Keratinocyte (primary cell): ENCODE measurements around the gene AK2. TPM values are rescaled to one million over a fixed set of nuclear protein-coding genes. Genes with fewer than 3 reads are reported as not detected.
"Not testable (repeated sequence)": the region's sequence is repeated elsewhere in the genome, so short reads cannot be mapped to it uniquely, and the experiment has no call there.

ENCODE experiments used
- DNase-seq: peaks from one replicate; pipeline ENCODE4 v3.0.0-alpha.2; 2011; ENCODE audit warnings: low read depth, missing footprints, low spot score
- FAIRE-seq: peaks from 2 replicates; lab custom pipeline; 2011; peaks lifted over from hg19 to GRCh38; lab: Jason Lieb, UNC
- H2AFZ ChIP-seq: 2 replicates; pipeline ENCODE4 v1.6.0; 2012; ENCODE audit warnings: low read length, control low read depth, inconsistent platforms; ENCODE audit not compliant: control insufficient read depth
- H3K27ac ChIP-seq: 2 replicates; pipeline ENCODE4 v1.5.1; 2011; ENCODE audit warnings: low read length; ENCODE audit not compliant: control insufficient read depth, insufficient read depth
- H3K27me3 ChIP-seq: 3 replicates; pipeline ENCODE4 v1.6.0; 2011; ENCODE audit warnings: low read length; ENCODE audit not compliant: control insufficient read depth, insufficient read depth; ENCODE audit errors: extremely low read depth
- H3K36me3 ChIP-seq, 2 experiments: 2 replicates in 1 of 2; 3 replicates in 1 of 2; pipeline ENCODE4 v1.5.1; 2011; ENCODE audit warnings: low read length in 2 of 2, mild to moderate bottlenecking in 1 of 2; ENCODE audit not compliant: control insufficient read depth in 2 of 2, insufficient read depth in 2 of 2; ENCODE audit errors: extremely low read depth in 1 of 2
- H3K4me1 ChIP-seq: 3 replicates; pipeline ENCODE4 v1.5.1; 2011; ENCODE audit warnings: low read length; ENCODE audit not compliant: control insufficient read depth, insufficient read depth; ENCODE audit errors: extremely low read depth
- H3K4me2 ChIP-seq: 3 replicates; pipeline ENCODE4 v1.6.0; 2011; ENCODE audit warnings: low read depth, low read length; ENCODE audit not compliant: control insufficient read depth, insufficient read depth; ENCODE audit errors: extremely low read depth
- H3K4me3 ChIP-seq, 3 experiments: fragments of 200-600 bp in 1 of 3; sonication (generic) in 1 of 3; 2 replicates in 2 of 3; 3 replicates in 1 of 3; pipeline ENCODE4 v1.5.1; 2011 to 2016; ENCODE audit warnings: low read length in 3 of 3, mild to moderate bottlenecking in 3 of 3, control low read depth in 2 of 3, inconsistent platforms in 1 of 3, low read depth in 1 of 3, mixed read lengths in 1 of 3, mixed run types in 1 of 3, moderate library complexity in 1 of 3; ENCODE audit not compliant: control insufficient read depth in 2 of 3, insufficient read depth in 2 of 3; ENCODE audit errors: extremely low read depth in 1 of 3
- H3K79me2 ChIP-seq: 2 replicates; pipeline ENCODE4 v1.6.0; 2012; ENCODE audit warnings: low read length; ENCODE audit not compliant: control insufficient read depth, insufficient read depth
- H3K9ac ChIP-seq: 3 replicates; pipeline ENCODE4 v1.6.0; 2011; ENCODE audit warnings: low read length; ENCODE audit not compliant: control insufficient read depth, insufficient read depth; ENCODE audit errors: extremely low read depth
- H3K9me1 ChIP-seq: 3 replicates; pipeline ENCODE4 v1.6.0; 2011; ENCODE audit warnings: low read length; ENCODE audit not compliant: control insufficient read depth, insufficient read depth; ENCODE audit errors: extremely low read depth
- H3K9me3 ChIP-seq: 2 replicates; pipeline ENCODE4 v1.5.1; 2012; ENCODE audit warnings: low read depth, low read length; ENCODE audit not compliant: control insufficient read depth
- H4K20me1 ChIP-seq: 3 replicates; pipeline ENCODE4 v1.6.0; 2011; ENCODE audit warnings: low read length; ENCODE audit not compliant: control insufficient read depth, insufficient read depth; ENCODE audit errors: extremely low read depth
- EZH2 ChIP-seq: IDR thresholded peaks from one replicate; pipeline ENCODE4 v1.6.1; 2012; ENCODE audit warnings: inconsistent platforms, mild to moderate bottlenecking, low read length, moderate library complexity
- dilution Hi-C: fragments of 300-500 bp; cut with MboI; formaldehyde crosslinking; loops from one replicate; pipeline ENCODE4 v1.7.0; 2020; ENCODE audit warnings: low sequenced_read_pairs; ENCODE audit not compliant: extremely low pct_ligation_motif_present
- polyA plus RNA-seq, 5 experiments: library from polyadenylated mRNA; depleted of rRNA in 3 of 5; stranded (reverse) in 3 of 5; stranded (forward) in 1 of 5; unstranded in 1 of 5; fragments of >200 nt; gene quantifications; 1 replicate in 1 of 5; 2 replicates in 3 of 5; 3 replicates in 1 of 5; pipeline versions ENCODE4 v1.2.1 to v1.2.3, GENCODE V29; 2011 to 2012; ENCODE audit warnings: missing spikeins in 2 of 5, low read depth in 1 of 5, low replicate concordance in 1 of 5
- TF ChIP-seq, protein P1 (sequence below), 3 experiments: IDR thresholded peaks in 1 of 3; conservative IDR thresholded peaks in 1 of 3; optimal IDR thresholded peaks in 1 of 3; 2 replicates in 2 of 3; 3 replicates in 1 of 3; pipeline versions ENCODE3 to v1.5.1; 2011; ENCODE audit warnings: low read length in 3 of 3, mild to moderate bottlenecking in 3 of 3, moderate library complexity in 2 of 3, control low read depth in 1 of 3, inconsistent platforms in 1 of 3; ENCODE audit not compliant: insufficient read depth in 2 of 3; ENCODE audit errors: extremely low read depth in 1 of 3

Gene AK2
- polyA plus RNA-seq, 1 donor (not counting 4 experiments of a cell fraction or from before 2014, with no cell fraction given), result 258 TPM

DNA sequence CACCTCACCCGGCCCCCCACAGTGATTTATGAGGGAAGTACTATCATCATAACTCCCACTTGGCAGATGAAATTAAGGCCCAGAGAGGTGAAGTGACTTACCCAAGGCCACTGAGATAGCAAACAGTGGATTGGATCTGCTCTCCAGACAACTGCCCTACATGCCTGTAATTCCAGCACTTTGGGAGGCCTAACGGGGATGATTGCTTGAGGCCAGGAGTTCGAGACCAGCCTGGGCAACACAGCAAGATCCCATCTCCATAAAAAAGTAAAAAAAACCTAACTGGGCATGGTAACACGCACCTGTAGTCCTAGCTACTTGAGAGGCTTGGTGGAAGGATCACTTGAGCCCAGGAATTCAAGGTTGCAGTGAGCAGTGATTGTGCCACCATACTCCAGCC is 57.8 kb downstream of the AK2 start:
- H3K4me1 ChIP-seq, result peaks cover 16% of the 10 kb centered on the region
- no peaks in the 10 kb centered on the region for H4K20me1 ChIP-seq
- no peaks in the 10 kb centered on the region for H3K79me2 ChIP-seq
- no peaks in the 10 kb centered on the region for H3K9me1 ChIP-seq
- FAIRE-seq (no peak), DNase-seq (no peak)
- H3K9ac ChIP-seq, result no peak overlapping the region
- no peak overlapping the region for H3K4me3 ChIP-seq
- dilution Hi-C loops, result no loop called here
- no peaks in the 10 kb centered on the region for H3K36me3 ChIP-seq
- no peak overlapping the region for H3K4me2 ChIP-seq
- no peak overlapping the region for H3K27ac ChIP-seq
- H3K27me3 ChIP-seq, result no peaks in the 10 kb centered on the region
- no peak overlapping the region for H2AFZ ChIP-seq
- H3K9me3 ChIP-seq, result no peaks in the 10 kb centered on the region
- no peak for TF ChIP-seq EZH2
- TF ChIP-seq, protein P1, sequence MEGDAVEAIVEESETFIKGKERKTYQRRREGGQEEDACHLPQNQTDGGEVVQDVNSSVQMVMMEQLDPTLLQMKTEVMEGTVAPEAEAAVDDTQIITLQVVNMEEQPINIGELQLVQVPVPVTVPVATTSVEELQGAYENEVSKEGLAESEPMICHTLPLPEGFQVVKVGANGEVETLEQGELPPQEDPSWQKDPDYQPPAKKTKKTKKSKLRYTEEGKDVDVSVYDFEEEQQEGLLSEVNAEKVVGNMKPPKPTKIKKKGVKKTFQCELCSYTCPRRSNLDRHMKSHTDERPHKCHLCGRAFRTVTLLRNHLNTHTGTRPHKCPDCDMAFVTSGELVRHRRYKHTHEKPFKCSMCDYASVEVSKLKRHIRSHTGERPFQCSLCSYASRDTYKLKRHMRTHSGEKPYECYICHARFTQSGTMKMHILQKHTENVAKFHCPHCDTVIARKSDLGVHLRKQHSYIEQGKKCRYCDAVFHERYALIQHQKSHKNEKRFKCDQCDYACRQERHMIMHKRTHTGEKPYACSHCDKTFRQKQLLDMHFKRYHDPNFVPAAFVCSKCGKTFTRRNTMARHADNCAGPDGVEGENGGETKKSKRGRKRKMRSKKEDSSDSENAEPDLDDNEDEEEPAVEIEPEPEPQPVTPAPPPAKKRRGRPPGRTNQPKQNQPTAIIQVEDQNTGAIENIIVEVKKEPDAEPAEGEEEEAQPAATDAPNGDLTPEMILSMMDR (optimal IDR thresholded peaks at IDR 0.05 in 1 of 3, IDR thresholded peaks at IDR 0.05 in 1 of 3, conservative IDR thresholded peaks at IDR 0.05 in 1 of 3; ENCODE audit: extremely low read depth in 1 of 3, insufficient read depth in 2 of 3, low read length in 3 of 3), result no peak

DNA sequence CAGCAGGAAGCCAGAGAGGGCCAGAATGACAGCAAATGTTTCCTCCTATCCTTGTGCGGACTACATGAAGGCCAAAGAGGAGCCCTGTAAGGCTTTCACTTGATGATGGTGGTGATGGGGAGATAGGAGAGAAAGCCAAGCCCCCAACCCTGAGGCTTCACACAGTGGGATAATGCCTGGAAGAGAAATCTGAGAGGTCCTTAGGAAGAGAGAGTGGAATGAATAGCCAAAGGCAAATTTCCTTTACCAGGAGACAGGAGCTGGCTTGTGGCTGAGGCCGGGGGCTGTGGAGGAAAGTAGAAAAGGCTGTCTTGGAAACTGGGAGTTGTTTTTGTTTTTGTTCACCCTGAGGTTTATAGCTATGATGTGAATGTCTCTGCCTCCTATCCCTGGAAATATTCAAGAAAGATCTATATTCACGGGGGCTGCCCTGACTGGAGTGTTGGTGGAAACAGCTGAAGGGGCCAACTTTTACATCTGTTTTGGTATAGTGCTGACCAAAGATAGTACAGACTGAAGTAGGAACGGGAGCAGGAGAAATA is 59.1 kb downstream of the AK2 start:
- TF ChIP-seq, protein P1 (optimal IDR thresholded peaks at IDR 0.05 in 1 of 3, IDR thresholded peaks at IDR 0.05 in 1 of 3, conservative IDR thresholded peaks at IDR 0.05 in 1 of 3; ENCODE audit: extremely low read depth in 1 of 3, insufficient read depth in 2 of 3, low read length in 3 of 3), result no peak
- no peak for TF ChIP-seq EZH2
- no peaks in the 10 kb centered on the region for H4K20me1 ChIP-seq
- peaks cover 20% of the 10 kb centered on the region for H3K4me1 ChIP-seq
- no peaks in the 10 kb centered on the region for H3K79me2 ChIP-seq
- H3K27me3 ChIP-seq, result no peaks in the 10 kb centered on the region
- DNase-seq (no peak), FAIRE-seq (no peak)
- no peak overlapping the region for H3K27ac ChIP-seq
- dilution Hi-C loops, result no loop called here
- no peak overlapping the region for H3K9ac ChIP-seq
- H3K9me3 ChIP-seq, result no peaks in the 10 kb centered on the region
- no peaks in the 10 kb centered on the region for H3K9me1 ChIP-seq
- no peak overlapping the region for H3K4me3 ChIP-seq
- H2AFZ ChIP-seq, result no peak overlapping the region
- no peaks in the 10 kb centered on the region for H3K36me3 ChIP-seq
- no peak overlapping the region for H3K4me2 ChIP-seq

DNA sequence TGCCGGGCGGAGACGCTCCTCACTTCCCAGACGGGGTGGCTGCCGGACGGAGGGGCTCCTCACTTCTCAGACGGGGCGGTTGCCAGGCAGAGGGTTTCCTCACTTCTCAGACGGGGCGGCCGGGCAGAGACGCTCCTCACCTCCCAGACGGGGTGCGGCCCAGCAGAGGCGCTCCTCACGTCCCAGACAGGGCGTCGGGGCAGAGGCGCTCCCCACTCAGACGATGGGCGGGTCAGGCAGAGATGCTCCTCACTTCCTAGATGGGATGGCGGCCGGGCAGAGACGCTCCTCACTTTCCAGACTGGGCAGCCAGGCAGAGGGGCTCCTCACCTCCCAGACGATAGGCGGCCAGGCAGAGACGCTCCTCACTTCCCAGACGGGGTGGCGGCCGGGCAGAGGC is 61.6 kb downstream of the AK2 start:
- H3K9me1 ChIP-seq, H3K79me2 ChIP-seq, H3K9ac ChIP-seq, H3K4me3 ChIP-seq, H2AFZ ChIP-seq, H3K27me3 ChIP-seq, H4K20me1 ChIP-seq, FAIRE-seq, H3K4me1 ChIP-seq, H3K9me3 ChIP-seq, H3K27ac ChIP-seq, dilution Hi-C loops, H3K4me2 ChIP-seq, H3K36me3 ChIP-seq, DNase-seq: not testable (repeated sequence)

DNA sequence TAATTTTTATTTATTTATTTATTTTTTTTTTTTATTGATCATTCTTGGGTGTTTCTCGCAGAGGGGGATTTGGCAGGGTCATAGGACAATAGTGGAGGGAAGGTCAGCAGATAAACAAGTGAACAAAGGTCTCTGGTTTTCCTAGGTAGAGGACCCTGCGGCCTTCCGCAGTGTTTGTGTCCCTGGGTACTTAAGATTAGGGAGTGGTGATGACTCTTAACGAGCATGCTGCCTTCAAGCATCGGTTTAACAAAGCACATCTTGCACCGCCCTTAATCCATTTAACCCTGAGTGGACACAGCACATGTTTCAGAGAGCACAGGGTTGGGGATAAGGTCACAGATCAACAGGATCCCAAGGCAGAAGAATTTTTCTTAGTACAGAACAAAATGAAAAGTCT is 63.2 kb downstream of the AK2 start:
- FAIRE-seq, dilution Hi-C loops, H4K20me1 ChIP-seq, H3K27me3 ChIP-seq, H3K27ac ChIP-seq, H3K79me2 ChIP-seq, H3K9me1 ChIP-seq, H3K36me3 ChIP-seq, H2AFZ ChIP-seq, H3K9me3 ChIP-seq, DNase-seq: not testable (repeated sequence)
- Histone ChIP-seq H3K4me1 (peaks cover 13% of the 10 kb centered on the region), H3K9ac (peak overlapping the region; percentile 71), H3K4me3 (peak overlapping the region in 1 of 3 experiments; percentile 63), H3K4me2 (peak overlapping the region; percentile 72)
